NCI-H2081 (cell line): Measurements from ENCODE around the gene KASH5.
"Not testable (repeated sequence)": the region's sequence is repeated elsewhere in the genome, so short reads cannot be mapped to it uniquely, and the experiment has no call there.

ENCODE experiments used
- DNase-seq, 2 experiments: peaks; one replicate each; lab custom pipeline; 2025; lab: John Stamatoyannopoulos, UW

Gene KASH5

DNA sequence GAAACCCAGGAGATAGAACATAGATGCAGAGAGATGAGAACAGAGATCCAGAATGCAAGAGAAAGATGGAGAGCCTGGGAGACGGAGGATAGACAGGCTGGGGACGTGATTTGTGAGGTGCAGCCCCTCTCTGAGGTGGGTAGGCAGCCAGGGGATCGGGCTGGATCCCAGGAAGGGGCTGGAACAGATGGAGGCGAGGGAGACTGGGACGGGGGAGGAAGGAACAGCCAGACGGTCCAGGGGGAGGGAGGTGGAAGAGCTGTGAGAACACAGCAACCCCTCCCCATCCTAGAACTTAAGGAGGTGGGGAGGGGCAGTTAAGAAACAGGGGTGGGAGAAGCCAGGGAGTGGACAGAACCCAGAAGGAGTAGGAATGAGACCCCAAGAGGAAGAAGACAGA is 50.2 kb downstream of the KASH5 start:
- DNase-seq = no peak

DNA sequence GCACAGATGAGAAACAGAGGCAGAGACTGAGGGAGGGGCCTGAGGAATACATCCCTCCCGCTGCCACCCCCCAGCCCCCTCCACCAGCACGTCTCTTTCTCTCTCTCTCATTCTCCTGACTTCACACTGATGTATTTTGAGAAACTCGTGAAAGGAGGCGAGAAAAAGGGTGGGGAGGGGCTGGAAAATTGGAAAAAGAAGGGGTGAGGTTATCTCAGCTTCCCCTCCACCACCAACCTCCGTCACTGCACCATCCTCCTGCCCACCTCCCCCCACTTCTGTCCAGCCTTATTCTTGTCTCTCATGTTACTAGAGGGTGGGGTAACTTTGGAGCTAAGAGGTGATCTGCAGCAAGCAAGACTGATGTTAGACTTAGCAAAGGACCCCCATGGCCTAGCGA is 51.8 kb downstream of the KASH5 start:
- DNase-seq = no peak

DNA sequence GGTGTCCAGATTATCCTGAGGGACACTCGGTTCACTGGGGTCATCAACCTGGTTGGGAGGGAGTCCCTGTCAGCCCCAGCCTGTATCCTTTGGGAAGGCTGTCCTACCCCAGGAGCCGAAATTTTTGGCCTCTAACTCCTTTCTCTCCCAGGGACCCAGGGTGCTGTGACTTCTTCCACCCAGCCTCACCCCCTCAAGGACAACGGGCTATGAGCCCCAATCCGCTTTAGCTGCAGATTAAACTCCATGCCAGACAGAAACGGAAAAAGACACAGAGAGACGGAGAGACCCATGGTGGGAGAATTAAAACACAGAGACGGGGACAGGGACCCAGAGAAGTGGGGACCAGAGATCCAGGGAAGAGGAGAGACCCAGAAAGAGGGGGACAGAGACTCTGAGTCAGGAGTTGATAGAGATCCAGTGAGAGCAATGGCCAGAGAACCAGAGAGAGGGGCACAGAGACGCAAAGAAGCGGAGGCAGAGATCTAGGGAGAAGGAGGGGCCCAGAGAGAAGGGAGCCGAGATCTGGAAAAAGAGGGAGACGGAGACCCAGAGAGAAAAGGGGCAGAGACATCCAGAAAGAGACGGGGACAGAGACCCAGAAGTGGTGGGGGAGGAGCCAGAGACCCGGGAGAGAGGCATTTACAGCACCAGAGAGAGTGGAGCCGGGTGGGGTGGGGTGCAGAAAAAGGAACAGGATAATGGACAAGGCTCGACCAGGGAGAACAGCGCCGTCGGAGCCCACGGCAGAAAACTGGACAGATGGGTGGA is 52.6 kb downstream of the KASH5 start:
- no peak for DNase-seq

DNA sequence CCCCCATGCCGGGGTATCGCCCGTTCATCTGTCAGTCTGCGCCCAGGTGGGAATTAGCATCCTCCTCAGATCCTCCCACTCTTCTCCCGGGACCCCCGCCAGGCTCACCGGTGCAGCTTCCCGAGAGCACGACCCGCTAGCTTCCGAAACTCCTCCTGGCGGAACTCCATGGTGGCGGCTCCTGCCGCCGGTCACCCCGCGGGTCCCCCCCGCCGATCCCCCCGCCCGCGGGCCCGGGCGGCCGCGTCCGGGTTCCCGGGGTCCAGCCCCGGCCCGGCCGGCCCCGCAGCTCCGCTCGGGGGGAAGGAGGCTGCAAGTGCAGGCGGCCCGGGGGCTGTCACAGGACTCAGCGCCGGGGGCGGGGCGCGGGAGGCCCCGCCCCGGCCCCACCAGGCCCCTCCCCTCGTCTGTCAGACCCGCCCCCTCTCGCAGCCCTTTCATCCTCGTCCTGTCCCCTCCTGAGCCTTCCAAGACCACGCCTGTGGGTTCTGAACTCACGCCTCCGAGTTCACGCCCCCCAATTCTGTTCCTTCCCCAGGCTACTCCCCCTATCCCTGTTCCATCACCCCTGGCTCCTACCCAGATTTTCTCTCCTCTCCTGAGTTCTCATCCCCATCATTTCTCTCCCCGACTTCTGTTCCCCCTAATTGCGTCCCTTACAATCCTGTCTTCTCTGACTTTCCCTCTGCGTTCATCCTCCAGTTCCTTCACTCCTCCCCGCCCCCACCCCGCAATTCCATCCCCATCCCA is 53.3 kb downstream of the KASH5 start, which contains the start of gene SLC17A7:
Gene SLC17A7, minus strand, starts transcription at position 318 of the 750 bp plus-strand sequence. Its CDS starts 148 bp downstream, at position 170.
- DNase-seq = no peak

DNA sequence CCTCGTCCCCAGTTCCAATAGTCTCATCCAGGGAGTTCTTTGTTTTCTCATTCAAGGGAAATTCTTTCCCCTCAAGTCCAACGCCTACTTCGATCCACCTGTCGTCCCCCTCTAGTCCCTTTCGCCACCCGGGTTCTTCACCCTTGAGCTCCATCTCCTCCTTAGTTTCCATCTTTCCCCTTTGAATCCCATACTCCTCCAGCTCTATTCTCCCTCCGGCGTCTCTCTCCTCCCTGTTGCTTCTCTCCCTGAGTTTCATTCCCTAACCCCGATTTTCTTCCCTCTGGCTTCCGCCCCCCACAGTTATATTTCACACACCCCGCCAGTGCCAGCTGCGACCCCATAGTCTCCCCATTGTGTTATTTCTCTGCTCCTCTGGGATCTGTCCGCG is 53.9 kb downstream of the KASH5 start:
- no peak for DNase-seq

DNA sequence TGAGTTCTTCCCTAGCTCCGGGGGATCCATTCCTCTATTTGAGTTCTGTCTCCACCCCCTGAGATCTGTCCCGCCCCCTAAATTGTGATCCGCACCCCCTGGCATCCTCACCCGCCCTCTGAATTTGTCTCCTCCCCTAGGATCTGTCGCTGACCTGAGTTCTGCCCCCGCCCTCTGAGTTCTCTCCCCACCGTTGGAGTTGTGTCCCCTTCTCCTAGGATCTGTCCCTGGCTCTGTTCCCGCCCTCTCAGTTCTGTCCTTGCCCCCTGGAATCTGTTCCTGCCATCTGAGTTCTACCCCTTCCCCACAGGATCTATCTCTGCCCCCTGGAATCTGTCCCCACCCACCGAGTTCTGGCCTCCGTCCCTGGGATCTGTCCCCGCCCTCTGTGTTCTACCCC is 54.3 kb downstream of the KASH5 start:
- DNase-seq = no peak

DNA sequence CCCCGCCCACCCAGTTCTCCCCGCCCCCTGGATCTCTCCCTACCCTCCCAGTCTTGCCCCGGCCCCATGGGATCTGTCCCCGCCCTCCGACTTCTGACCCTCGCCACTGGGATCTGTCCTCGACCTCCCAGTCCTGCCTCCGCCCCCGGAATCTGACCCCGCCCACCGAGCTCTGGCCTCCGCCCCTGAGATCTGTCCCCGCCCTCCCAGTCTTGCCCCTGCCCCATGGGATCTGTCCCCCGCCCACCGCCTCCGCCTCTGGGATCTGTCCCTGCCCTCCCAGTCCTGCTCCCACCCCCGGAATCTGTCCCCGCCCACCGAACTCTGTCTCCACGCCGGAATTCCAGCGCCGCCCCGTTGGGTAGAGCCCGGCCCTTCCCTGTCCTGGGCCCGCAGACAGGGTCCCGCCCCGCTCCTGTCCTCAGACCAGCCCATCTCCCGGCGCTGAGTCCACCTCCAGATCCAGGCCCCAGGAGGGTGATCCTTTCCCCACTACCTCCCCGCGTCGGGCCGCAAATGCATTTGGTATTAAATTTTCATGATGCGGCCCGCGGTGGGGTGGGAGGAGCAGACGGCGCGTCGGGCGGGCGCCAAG is 54.8 kb downstream of the KASH5 start:
- peak; percentile 29 to 45 for DNase-seq

DNA sequence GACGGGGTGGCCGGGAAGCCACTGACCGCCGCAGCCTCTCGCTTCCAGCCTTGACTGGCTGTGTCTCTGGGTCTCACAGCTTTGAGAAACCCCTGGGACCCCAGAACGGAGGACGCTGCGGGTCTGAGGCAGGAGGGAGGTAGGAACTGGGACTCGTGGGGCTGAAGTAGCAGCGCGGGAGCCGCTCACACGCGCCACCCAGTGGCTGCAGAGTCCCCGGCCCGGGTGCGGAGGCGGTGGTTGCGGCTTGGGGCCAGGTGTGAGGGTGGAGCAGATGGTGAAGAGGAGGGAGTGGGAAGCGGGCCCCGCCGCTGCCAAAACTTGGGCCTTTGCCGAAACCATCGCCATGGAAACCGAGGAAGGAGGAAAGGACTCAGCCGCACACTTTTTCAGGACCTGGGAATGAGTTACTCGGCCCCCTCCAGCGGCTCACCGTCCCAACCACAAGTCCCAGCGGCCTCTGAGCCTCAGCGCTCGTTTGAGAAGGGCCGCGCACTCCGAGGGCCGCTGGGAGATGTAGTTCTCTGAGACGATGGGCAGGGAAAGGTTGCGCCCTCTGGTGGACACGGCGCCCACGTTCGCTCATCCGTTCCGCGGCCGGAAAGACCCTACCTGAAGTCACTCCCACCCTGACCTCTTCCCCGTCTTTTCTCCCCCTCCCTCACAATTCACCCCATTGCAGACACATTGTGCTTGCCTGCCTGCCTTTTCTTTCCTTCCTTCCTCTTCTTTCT is 55.5 kb downstream of the KASH5 start:
- DNase-seq = peak; percentile 92

DNA sequence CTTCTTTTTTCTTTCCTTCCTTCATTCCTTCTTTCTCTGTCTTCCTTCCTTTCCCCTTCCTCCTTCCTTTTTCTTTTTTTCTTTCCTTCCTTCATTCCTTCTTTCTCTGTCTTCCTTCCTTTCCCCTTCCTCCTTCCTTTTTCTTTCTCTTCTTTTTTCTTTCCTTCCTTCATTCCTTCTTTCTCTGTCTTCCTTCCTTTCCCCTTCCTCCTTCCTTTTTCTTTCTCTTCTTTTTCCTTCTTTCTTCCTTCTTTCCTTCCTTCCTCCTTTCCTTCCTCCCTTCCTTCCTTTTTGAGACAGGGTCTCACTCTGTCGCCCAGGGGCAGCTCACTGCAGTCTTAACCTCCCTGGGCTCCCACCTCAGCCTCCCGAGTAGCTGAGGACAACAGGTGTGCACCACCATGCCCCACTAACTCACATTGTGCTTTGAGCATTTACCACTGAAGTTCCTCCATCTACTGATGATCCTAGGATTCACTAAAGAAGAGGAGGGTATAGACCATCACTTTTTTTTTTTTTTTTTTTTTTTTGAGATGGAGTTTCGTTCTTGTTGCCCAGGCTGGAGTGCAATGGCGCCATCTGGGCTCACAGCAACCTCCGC is 56.2 kb downstream of the KASH5 start:
- not testable (repeated sequence) for DNase-seq

DNA sequence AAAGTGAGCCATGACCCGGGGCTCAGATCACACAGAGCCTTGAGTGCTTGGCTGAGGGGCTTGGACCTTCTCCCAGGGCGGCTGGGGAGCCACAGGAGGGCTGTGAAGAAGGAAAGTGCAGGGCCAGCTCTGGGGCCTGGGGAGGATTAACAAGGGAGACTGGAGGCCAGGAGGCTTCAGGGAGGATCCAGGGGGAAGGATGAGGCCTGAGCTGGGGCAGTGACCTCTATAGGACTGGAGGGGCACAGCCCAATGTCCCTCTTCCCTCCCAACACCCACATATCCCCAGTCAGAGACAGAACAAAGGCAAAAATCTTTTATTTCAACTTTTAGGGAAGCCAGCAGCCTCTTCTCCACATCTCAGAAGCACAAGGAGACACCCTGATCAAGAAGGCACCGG is 57.9 kb downstream of the KASH5 start:
- DNase-seq = no peak

DNA sequence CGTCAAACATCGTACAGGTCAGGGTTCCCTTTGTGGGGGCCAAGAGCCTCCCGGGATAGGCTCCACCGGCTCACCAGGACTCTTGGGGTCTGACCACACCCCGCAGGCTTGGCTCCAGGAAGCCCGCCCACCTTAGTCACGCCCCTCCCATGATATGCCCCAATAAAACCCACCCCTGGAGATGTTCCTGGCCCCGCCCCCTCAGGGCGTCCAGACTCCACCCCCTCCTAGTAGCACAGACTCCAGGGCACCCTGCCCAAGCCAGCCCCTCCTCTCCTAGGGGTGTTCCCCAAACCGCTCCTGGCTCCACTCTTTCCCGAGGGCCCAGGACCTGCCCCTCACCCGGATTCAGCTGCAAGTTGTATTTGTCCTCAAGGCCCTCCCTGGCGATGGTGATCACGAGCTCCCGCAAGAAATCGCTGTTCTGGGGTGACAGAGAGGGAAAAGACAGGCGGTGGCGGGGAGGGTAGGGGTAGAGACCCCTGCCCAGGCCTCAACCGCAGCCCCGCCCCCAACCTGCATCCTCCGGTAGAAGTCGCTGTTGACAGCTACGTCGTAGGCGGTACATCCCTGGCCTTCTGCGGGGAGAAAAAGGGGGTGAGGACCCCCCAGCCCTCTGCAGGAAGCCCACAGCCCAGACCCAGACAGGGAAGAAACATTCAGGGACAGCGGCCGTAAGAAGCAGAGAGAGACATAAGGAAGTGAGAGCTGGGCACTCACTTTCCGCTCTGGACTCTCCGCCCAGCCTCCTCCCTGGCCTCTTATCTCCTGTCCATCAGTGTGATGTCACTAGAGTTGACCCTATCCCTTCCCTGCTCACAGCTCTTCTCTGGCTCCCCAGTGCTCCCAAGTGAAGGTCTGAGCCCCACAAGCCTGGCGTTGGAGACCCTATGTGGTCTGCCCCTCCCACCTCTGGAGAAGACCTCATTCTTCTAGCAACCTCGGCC is 59.7 kb downstream of the KASH5 start:
- DNase-seq = no peak

- no peak for DNase-seq
Measured at GRCh38 chr19:49448432-49448786, 60.4 kb downstream of the KASH5 start.

DNA sequence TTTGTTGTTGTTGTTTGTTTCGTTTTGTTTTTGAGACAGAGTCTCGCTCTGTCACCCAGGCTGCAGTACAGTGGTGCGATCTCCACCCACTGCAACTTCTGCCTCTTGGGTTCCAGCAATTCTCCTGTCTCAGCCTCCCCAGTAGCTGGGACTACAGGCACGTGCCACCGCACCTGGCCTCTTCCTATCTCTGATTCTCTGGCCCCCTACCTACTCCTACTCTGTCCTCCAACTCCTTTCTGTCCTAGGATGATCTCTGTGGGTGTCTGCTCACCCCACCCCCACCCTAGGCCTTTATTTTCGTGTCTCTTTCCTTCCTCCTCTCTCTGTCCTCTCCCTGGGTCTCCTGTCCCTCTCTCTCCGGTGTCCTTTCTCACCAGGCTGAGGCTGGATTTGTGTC is 62.4 kb downstream of the KASH5 start:
- DNase-seq = no peak

DNA sequence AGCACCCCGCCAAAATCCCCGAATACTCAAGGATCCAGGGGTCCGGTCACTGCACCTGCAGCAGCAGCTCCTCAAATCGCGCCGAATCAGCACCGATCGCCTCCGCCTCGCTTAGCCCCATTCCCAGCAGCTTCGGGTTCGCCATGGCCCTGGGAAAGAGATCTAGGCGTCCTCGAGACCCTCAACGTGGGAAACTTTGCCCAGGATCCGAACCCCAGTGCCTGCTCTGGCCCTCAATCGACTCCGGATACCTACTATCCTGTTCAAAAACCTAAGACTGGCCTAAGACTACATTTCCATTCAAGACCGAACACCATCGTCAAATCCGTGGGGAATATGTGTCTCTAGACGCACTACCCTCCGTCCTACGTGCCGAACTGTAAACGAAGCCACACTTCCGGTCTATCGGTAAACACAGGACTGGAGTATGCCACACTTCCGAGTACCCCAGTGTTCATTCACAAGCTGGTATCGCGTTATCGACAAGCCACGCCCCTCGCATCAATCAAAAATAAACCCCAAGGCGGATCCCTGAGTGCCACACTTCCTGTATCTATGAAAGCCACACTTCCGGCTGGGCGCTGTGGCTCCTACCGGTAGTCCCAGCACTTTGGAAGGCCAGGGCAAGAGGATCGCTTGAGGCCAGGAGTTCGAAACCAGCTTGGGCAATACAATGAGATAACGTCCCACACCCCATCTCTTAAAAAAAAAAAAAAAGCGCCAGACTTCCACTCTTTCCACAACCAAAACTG is 63.6 kb downstream of the KASH5 start, which contains the start of gene PIH1D1:
Gene PIH1D1, minus strand, starts transcription at position 385 of the 752 bp plus-strand sequence. Its CDS starts 240 bp downstream, at position 145.
- DNase-seq = peak; percentile 98 to 99

GRCh38 chr19:49453013-49453756 is 65.1 kb downstream of the KASH5 start, which contains the start of gene ALDH16A1:
ALDH16A1 (plus strand) TSS chr19:49453225; CDS start chr19:49453332, 107 bp downstream.
- peak; percentile 97 to 98 for DNase-seq

- DNase-seq = no peak
Measured at GRCh38 chr19:49453757-49454240, 65.8 kb downstream of the KASH5 start.

DNA sequence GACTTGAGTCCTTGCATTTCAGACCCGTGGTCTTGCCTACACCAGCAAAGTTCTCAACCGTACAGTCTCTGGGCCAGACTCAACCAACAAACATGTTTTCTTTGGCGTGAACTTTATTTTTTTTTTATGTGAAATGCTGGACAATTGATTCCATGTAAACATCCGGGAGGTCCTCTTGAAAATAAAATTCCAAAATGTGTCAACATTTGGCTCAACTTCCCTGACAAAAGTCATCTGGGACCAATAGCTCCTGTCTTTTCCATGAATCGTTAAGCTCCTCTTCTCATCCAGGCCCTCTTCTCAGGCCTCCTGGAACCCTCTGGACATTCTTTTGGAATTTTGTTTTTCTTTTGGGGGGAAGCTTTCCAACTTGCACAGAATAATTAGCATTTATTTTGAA is 67.7 kb downstream of the KASH5 start:
- no peak for DNase-seq

- no peak for DNase-seq
Measured at GRCh38 chr19:49456326-49456725, 68.3 kb downstream of the KASH5 start.

GRCh38 chr19:49458567-49458903 is 70.5 kb downstream of the KASH5 start:
- no peak for DNase-seq
